Bronchial epithelial cell (primary cell): ENCODE results near the gene PLK3. TPM values are rescaled to one million over a fixed set of nuclear protein-coding genes. Genes with fewer than 3 reads are reported as not detected.

Source experiments
- DNase-seq: peaks from one replicate; pipeline ENCODE4 v3.0.0-alpha.2; 2010; ENCODE audit warnings: low read depth
- FAIRE-seq: peaks from 2 replicates; lab custom pipeline; 2011; peaks lifted over from hg19 to GRCh38; lab: Jason Lieb, UNC
- H3K27me3 ChIP-seq: 2 replicates; pipeline ENCODE4 v1.5.1; 2011; ENCODE audit warnings: low read length; ENCODE audit not compliant: control insufficient read depth, insufficient read depth
- H3K36me3 ChIP-seq: 2 replicates; pipeline ENCODE4 v1.5.1; 2011; ENCODE audit warnings: low read length; ENCODE audit not compliant: control insufficient read depth, insufficient read depth
- H3K4me3 ChIP-seq: 2 replicates; pipeline ENCODE4 v1.5.1; 2011; ENCODE audit warnings: mild to moderate bottlenecking, low read depth, low read length, control low read depth
- CTCF ChIP-seq: IDR thresholded peaks from 2 replicates; pipeline ENCODE4 v1.5.1; 2011; ENCODE audit warnings: mild to moderate bottlenecking, moderate library complexity, low read length, control low read depth, inconsistent platforms; ENCODE audit not compliant: insufficient read depth, severe bottlenecking
- total RNA-seq: library from RNA; depleted of rRNA; stranded (reverse); fragments of >200 nt; gene quantifications from 2 replicates; pipeline ENCODE4 v1.2.1, GENCODE V29; 2014

The PLK3 gene
- total RNA-seq, 1 donor from 2014 or later: 19.5 TPM

DNA sequence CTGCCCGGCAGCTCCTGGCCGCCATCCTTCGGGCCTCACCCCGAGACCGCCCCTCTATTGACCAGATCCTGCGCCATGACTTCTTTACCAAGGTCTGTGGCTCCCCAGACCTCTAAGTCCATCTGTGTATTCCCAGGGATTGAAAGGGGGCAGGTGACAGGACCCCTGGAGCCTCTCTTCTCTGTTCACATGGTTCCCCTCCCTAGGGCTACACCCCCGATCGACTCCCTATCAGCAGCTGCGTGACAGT is 2.8 kb downstream of the PLK3 start:
- Histone ChIP-seq H3K27me3 (no peaks in the 10 kb centered on the region), H3K36me3 (peaks cover 33% of the 10 kb centered on the region), H3K4me3 (no peak overlapping the region)
- DNase-seq: no peak
- TF ChIP-seq CTCF: no peak
- no peak for FAIRE-seq

- Histone ChIP-seq H3K36me3 (peaks cover 33% of the 10 kb centered on the region), H3K27me3 (no peaks in the 10 kb centered on the region), H3K4me3 (no peak overlapping the region)
- DNase-seq (no peak), FAIRE-seq (no peak)
- no peak for TF ChIP-seq CTCF
Measured at GRCh38 chr1:44803312-44804095, 3.3 kb downstream of the PLK3 start.

- Histone ChIP-seq H3K27me3 (no peaks in the 10 kb centered on the region), H3K4me3 (no peak overlapping the region), H3K36me3 (peaks cover 34% of the 10 kb centered on the region)
- no peak for DNase-seq
- no peak for TF ChIP-seq CTCF
- FAIRE-seq: no peak
Measured at GRCh38 chr1:44805311-44806024, 5.3 kb downstream of the PLK3 start.

- Histone ChIP-seq H3K4me3 (no peak overlapping the region), H3K27me3 (no peaks in the 10 kb centered on the region), H3K36me3 (peaks cover 34% of the 10 kb centered on the region)
- no peak for FAIRE-seq
- no peak for TF ChIP-seq CTCF
- DNase-seq: no peak
Measured at GRCh38 chr1:44806025-44806703, 6.0 kb downstream of the PLK3 start.

DNA sequence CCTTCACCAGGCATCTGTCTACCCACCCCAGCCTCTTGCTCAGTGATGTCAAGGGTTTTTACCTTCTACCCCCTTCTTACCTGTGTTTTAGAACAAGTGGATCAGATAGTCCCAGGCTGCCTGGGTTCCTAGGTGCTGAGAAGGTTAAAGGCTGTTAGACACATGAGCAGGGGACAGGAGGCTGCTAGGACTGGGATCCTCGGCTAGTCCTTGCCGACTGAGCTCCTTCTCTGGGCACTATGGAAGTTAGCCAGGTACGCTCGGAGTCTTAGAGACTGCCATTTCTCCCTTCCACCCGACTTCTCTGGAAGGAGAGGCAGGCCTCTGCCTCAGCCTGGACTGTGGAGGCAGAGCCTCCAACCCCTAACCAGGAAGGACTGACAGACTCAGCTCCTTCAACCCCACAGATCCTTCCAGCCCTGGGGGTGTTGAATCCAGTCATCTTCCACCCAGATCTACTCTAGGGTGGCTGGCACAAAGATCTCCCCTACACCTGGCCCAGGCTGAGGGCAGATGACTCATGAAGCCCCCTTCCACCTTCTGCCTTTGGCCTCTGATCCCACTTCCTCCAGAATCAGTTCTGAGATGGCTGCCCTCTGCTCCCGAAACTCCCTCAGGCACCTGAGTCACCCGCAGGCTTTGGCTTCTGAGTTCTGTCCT is 6.7 kb downstream of the PLK3 start, which contains the start of gene DYNLT4:
TSS of gene DYNLT4 (minus strand) at position 648 of the 660 bp plus-strand sequence. CDS start 683 bp downstream, outside the sequence.
- no peak for TF ChIP-seq CTCF
- FAIRE-seq (no peak), DNase-seq (no peak)
- no peaks in the 10 kb centered on the region for H3K27me3 ChIP-seq
- no peak within 1 kb of the TSS for H3K4me3 ChIP-seq
- peaks cover 34% of the 10 kb centered on the region for H3K36me3 ChIP-seq
